Regular cardiac myocyte (primary cell): Measurements from ENCODE around the gene ACSL1. TPM values are rescaled to one million over a fixed set of nuclear protein-coding genes. Genes with fewer than 3 reads are reported as not detected.

Source experiments
- total RNA-seq: library from RNA; depleted of rRNA; stranded (reverse); fragments of >200 nt; gene quantifications from 2 replicates; pipeline ENCODE4 v1.2.3, GENCODE V29; 2014

ACSL1 gene, protein sequence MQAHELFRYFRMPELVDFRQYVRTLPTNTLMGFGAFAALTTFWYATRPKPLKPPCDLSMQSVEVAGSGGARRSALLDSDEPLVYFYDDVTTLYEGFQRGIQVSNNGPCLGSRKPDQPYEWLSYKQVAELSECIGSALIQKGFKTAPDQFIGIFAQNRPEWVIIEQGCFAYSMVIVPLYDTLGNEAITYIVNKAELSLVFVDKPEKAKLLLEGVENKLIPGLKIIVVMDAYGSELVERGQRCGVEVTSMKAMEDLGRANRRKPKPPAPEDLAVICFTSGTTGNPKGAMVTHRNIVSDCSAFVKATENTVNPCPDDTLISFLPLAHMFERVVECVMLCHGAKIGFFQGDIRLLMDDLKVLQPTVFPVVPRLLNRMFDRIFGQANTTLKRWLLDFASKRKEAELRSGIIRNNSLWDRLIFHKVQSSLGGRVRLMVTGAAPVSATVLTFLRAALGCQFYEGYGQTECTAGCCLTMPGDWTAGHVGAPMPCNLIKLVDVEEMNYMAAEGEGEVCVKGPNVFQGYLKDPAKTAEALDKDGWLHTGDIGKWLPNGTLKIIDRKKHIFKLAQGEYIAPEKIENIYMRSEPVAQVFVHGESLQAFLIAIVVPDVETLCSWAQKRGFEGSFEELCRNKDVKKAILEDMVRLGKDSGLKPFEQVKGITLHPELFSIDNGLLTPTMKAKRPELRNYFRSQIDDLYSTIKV
- total RNA-seq, result 29.7 and 30.7 TPM in 2 replicates

DNA sequence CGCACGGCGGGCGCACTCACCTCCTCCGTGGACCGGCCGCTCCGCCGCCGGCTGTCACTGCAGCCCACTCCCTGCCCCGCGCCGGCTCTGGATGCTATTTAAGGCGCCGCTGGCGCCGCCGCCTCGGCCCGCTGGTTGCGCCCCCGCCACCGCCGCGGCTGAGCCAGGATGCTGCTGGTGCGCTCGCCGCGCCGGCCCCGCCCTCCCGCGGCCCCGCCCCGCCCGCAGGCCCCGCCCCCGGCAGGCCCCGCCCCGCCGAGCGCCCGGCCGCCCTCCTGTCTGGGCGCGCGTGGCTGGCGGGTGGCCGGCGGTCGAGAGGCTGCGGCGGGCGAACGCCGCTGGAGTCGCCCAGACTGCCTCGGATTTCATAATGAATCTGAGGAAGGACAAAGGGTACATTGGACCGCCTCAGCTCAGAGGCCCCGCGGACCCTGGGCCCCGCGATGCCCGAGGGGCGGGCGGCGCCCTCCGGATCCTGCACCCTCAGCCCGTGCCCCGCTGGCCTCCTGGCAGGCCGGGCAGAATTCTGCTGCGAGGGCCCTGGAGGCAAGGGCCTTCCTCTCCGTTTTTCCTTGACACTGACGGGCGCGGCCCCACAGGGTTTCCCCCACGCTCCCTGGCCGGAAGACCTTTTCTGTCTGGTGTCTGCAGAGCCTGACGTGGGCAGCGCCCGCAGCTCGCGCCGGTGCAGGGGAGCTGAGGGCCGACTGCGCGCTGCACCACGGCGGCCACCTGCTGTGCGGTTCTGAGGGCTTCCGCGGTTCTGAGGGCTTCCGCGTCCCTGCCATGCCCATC is at the start of gene ACSL1:
Gene ACSL1 (minus strand): TSS at position 73 of the 795 bp plus-strand sequence. CDS start 22,454 bp downstream, outside the sequence.

DNA sequence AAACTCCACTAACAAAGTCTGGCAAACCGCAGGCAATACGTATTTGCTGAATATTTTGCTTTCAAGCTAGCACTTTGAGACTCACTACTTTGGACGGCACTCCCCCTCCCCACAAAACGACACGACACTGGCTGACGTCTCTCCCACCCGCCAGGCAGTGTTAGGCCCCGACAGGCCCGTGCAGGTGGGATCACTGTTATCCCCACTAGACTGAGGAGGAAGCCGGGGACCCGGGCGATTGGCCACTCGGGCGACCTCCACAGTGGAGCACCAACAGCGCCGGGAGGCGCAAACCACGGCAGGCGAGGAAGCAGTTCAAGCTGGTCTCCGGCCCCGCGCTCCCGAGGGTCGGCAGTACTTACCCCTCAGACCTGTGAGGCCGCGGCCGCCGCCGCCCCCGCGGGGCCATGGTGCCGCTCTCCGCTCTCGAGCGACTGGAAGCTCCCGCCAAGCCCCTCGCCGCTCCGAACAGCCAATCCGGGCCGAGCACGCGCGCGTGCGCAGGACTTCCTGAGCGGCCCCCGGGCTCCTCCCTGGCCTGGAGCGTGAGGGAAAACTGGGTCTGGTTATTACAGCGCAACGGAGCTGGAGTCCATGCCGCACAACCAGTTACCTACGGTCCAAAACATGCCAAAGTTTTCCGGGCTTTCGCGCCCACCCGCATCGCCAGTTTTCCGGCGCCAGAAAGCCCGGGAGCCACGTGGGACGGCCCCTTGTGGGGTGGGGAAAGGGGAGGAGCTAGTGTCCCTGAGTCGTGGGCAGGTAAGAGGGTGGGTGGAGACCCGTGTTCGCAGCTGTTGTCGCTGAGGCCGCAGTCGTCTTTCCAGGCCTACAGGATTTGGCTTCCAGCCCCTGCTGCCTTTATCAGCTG is 91.9 kb downstream of the ACSL1 start, which contains the start of gene CENPU:
Gene CENPU (minus strand): TSS at position 443 of the 871 bp plus-strand sequence. CDS start 34 bp downstream, at position 409.

Other genes with a start within 250 kb of the ACSL1 start
- gene CASP3, start 176.5 kb downstream of the ACSL1 start, total RNA-seq, result 34.7 and 50.6 TPM in 2 replicates
- gene PRIMPOL, start 176.2 kb downstream of the ACSL1 start, total RNA-seq, result 16.3 and 22.3 TPM in 2 replicates
- gene CENPU, start 91.9 kb downstream of the ACSL1 start, total RNA-seq, result 5.6 and 41.0 TPM in 2 replicates
- gene HELT, start 192.5 kb upstream of the ACSL1 start, total RNA-seq, result not detected in 2 replicates